NCI-H345 (cell line): Measurements from ENCODE around the gene GTF3C6.
"Not testable (repeated sequence)": the region's sequence is repeated elsewhere in the genome, so short reads cannot be mapped to it uniquely, and the experiment has no call there.

Experiments
- DNase-seq: peaks from one replicate; lab custom pipeline; 2025; lab: John Stamatoyannopoulos, UW

Gene GTF3C6

GRCh38 chr6:110958329-110959192 is at the start of gene GTF3C6:
TSS of gene GTF3C6 (plus strand) at chr6:110958706. CDS start at chr6:110958770, 64 bp downstream.
- peak; percentile 90 for DNase-seq

- DNase-seq: no peak
Measured at GRCh38 chr6:110930781-110931180, 27.7 kb upstream of the GTF3C6 start.

- DNase-seq: no peak
Measured at GRCh38 chr6:110933912-110934311, 24.6 kb upstream of the GTF3C6 start.

GRCh38 chr6:110934381-110934898 is 24.1 kb upstream of the GTF3C6 start:
- DNase-seq: no peak

GRCh38 chr6:110935171-110935570 is 23.3 kb upstream of the GTF3C6 start:
- no peak for DNase-seq

- no peak for DNase-seq
Measured at GRCh38 chr6:110938171-110938570, 20.3 kb upstream of the GTF3C6 start.

GRCh38 chr6:110939429-110940200 is 18.9 kb upstream of the GTF3C6 start:
- DNase-seq: no peak

- no peak for DNase-seq
Measured at GRCh38 chr6:110944681-110945151, 13.8 kb upstream of the GTF3C6 start.

GRCh38 chr6:110946498-110946897 is 12.0 kb upstream of the GTF3C6 start:
- DNase-seq: no peak

GRCh38 chr6:110949679-110950285 is 8.7 kb upstream of the GTF3C6 start:
- DNase-seq: no peak

GRCh38 chr6:110950440-110950839 is 8.1 kb upstream of the GTF3C6 start:
- no peak for DNase-seq

- no peak for DNase-seq
Measured at GRCh38 chr6:110951008-110951407, 7.5 kb upstream of the GTF3C6 start.

GRCh38 chr6:110951986-110952794 is 6.3 kb upstream of the GTF3C6 start:
- DNase-seq: no peak

- DNase-seq: no peak
Measured at GRCh38 chr6:110953633-110954303, 4.7 kb upstream of the GTF3C6 start.

GRCh38 chr6:110960014-110960390 is 1.5 kb downstream of the GTF3C6 start:
- no peak for DNase-seq

- DNase-seq: not testable (repeated sequence)
Measured at GRCh38 chr6:110962636-110963035, 4.1 kb downstream of the GTF3C6 start.

- DNase-seq: no peak
Measured at GRCh38 chr6:110965629-110966229, 7.2 kb downstream of the GTF3C6 start.

GRCh38 chr6:110968661-110969060 is 10.2 kb downstream of the GTF3C6 start:
- not testable (repeated sequence) for DNase-seq

- no peak for DNase-seq
Measured at GRCh38 chr6:110971468-110971867, 13.0 kb downstream of the GTF3C6 start.

GRCh38 chr6:110976575-110976974 is 18.1 kb downstream of the GTF3C6 start:
- no peak for DNase-seq
